ENCODE results near the gene C1orf198. TPM values are rescaled to one million over a fixed set of nuclear protein-coding genes. Genes with fewer than 3 reads are reported as not detected.

The C1orf198 gene
- polyA plus RNA-seq, 1 donor (not counting 4 experiments of a cell fraction or from before 2014, with no cell fraction given), result 6.8 TPM

GRCh38 chr1:230866171-230867070 is 1.9 kb downstream of the C1orf198 start:
- H3K4me3 ChIP-seq (ENCODE audit: control insufficient read depth in 2 of 3, extremely low read depth in 1 of 3, insufficient read depth in 2 of 3, low read depth in 1 of 3, low read length in 3 of 3), result no peak overlapping the region

GRCh38 chr1:230865062-230865817 is 3.1 kb downstream of the C1orf198 start:
- Histone ChIP-seq H3K27ac (ENCODE audit: control insufficient read depth, insufficient read depth, low read length) (no peak overlapping the region), H3K4me1 (ENCODE audit: control insufficient read depth, extremely low read depth, insufficient read depth, low read length) (peaks cover 9% of the 10 kb centered on the region), H3K9me3 (ENCODE audit: control insufficient read depth, low read depth, low read length) (no peaks in the 10 kb centered on the region), H3K4me2 (ENCODE audit: control insufficient read depth, extremely low read depth, insufficient read depth, low read depth, low read length) (no peak overlapping the region), H3K36me3 (ENCODE audit: control insufficient read depth in 2 of 2, extremely low read depth in 1 of 2, insufficient read depth in 2 of 2, low read length in 2 of 2) (no peaks in the 10 kb centered on the region), H3K4me3 (ENCODE audit: control insufficient read depth in 2 of 3, extremely low read depth in 1 of 3, insufficient read depth in 2 of 3, low read depth in 1 of 3, low read length in 3 of 3) (no peak overlapping the region), H3K79me2 (ENCODE audit: control insufficient read depth, insufficient read depth, low read length) (no peaks in the 10 kb centered on the region), H2AFZ (ENCODE audit: control insufficient read depth, low read length) (no peak overlapping the region), H3K9ac (ENCODE audit: control insufficient read depth, extremely low read depth, insufficient read depth, low read length) (no peak overlapping the region), H3K9me1 (ENCODE audit: control insufficient read depth, extremely low read depth, insufficient read depth, low read length) (no peaks in the 10 kb centered on the region), H3K27me3 (ENCODE audit: control insufficient read depth, extremely low read depth, insufficient read depth, low read length) (no peaks in the 10 kb centered on the region), H4K20me1 (ENCODE audit: control insufficient read depth, extremely low read depth, insufficient read depth, low read length) (no peaks in the 10 kb centered on the region)
- no peak for FAIRE-seq
- DNase-seq (ENCODE audit: low read depth, low spot score), result no peak
- dilution Hi-C loops (cut with MboI; ENCODE audit: extremely low pct_ligation_motif_present, low sequenced_read_pairs), result no loop called here
- TF ChIP-seq CTCF (optimal IDR thresholded peaks at IDR 0.05 in 1 of 3, IDR thresholded peaks at IDR 0.05 in 1 of 3, conservative IDR thresholded peaks at IDR 0.05 in 1 of 3; ENCODE audit: extremely low read depth in 1 of 3, insufficient read depth in 2 of 3, low read length in 3 of 3) (no peak), EZH2 (IDR thresholded peaks at IDR 0.05; ENCODE audit: low read length) (no peak)

More at GRCh38 chr1:230866171-230867070, 1.9 kb downstream of the C1orf198 start:
- DNase-seq (ENCODE audit: low read depth, low spot score), result no peak
- Histone ChIP-seq H3K27ac (ENCODE audit: control insufficient read depth, insufficient read depth, low read length) (no peak overlapping the region), H4K20me1 (ENCODE audit: control insufficient read depth, extremely low read depth, insufficient read depth, low read length) (no peaks in the 10 kb centered on the region), H2AFZ (ENCODE audit: control insufficient read depth, low read length) (no peak overlapping the region), H3K4me2 (ENCODE audit: control insufficient read depth, extremely low read depth, insufficient read depth, low read depth, low read length) (peak overlapping the region; percentile 89), H3K4me1 (ENCODE audit: control insufficient read depth, extremely low read depth, insufficient read depth, low read length) (peaks cover 9% of the 10 kb centered on the region), H3K36me3 (ENCODE audit: control insufficient read depth in 2 of 2, extremely low read depth in 1 of 2, insufficient read depth in 2 of 2, low read length in 2 of 2) (no peaks in the 10 kb centered on the region), H3K9me3 (ENCODE audit: control insufficient read depth, low read depth, low read length) (no peaks in the 10 kb centered on the region), H3K9ac (ENCODE audit: control insufficient read depth, extremely low read depth, insufficient read depth, low read length) (no peak overlapping the region), H3K9me1 (ENCODE audit: control insufficient read depth, extremely low read depth, insufficient read depth, low read length) (no peaks in the 10 kb centered on the region), H3K27me3 (ENCODE audit: control insufficient read depth, extremely low read depth, insufficient read depth, low read length) (no peaks in the 10 kb centered on the region), H3K79me2 (ENCODE audit: control insufficient read depth, insufficient read depth, low read length) (no peaks in the 10 kb centered on the region)
- dilution Hi-C loops (cut with MboI; ENCODE audit: extremely low pct_ligation_motif_present, low sequenced_read_pairs), result no loop called here
- TF ChIP-seq EZH2 (IDR thresholded peaks at IDR 0.05; ENCODE audit: low read length) (no peak), CTCF (optimal IDR thresholded peaks at IDR 0.05 in 1 of 3, IDR thresholded peaks at IDR 0.05 in 1 of 3, conservative IDR thresholded peaks at IDR 0.05 in 1 of 3; ENCODE audit: extremely low read depth in 1 of 3, insufficient read depth in 2 of 3, low read length in 3 of 3) (no peak)
- no peak for FAIRE-seq

Measured in keratinocyte (primary cell).